Subcutaneous adipose tissue (tissue), 4 donors: ENCODE results near the gene RIPOR3. TPM values are rescaled to one million over a fixed set of nuclear protein-coding genes. Genes with fewer than 3 reads are reported as not detected.

Source experiments
- CTCF ChIP-seq: fragments of 450-650 bp; IDR thresholded peaks from one replicate; pipeline ENCODE4 v1.5.1; 2016; ENCODE audit warnings: low read depth, mild to moderate bottlenecking, control low read depth, antibody characterized with exemption, moderate library complexity
- total RNA-seq, 4 donors: library from RNA; depleted of rRNA; stranded (reverse); fragments of >200 nt; gene quantifications; one replicate each; pipeline ENCODE4 v1.1.0, GENCODE V29; 2016

Gene RIPOR3
- total RNA-seq, 4 donors from 2014 or later: 8.8 to 63.0 (median 37.3) TPM

- no peak for TF ChIP-seq CTCF
These were observed 106.7 kb downstream of the RIPOR3 start for GRCh38 chr20:50584687-50585086.

- TF ChIP-seq CTCF: no peak
These were observed 107.7 kb downstream of the RIPOR3 start for GRCh38 chr20:50583442-50584150.

GRCh38 chr20:50582591-50583234, 108.6 kb downstream of the RIPOR3 start:
- TF ChIP-seq CTCF: no peak

GRCh38 chr20:50582092-50582491, 109.2 kb downstream of the RIPOR3 start:
- no peak for TF ChIP-seq CTCF

GRCh38 chr20:50580842-50581544, 110.3 kb downstream of the RIPOR3 start:
- TF ChIP-seq CTCF: no peak

- no peak for TF ChIP-seq CTCF
These were observed 111.2 kb downstream of the RIPOR3 start for GRCh38 chr20:50580016-50580747.
